ENCODE results near the gene FLCN.

- TF ChIP-seq, protein P1, sequence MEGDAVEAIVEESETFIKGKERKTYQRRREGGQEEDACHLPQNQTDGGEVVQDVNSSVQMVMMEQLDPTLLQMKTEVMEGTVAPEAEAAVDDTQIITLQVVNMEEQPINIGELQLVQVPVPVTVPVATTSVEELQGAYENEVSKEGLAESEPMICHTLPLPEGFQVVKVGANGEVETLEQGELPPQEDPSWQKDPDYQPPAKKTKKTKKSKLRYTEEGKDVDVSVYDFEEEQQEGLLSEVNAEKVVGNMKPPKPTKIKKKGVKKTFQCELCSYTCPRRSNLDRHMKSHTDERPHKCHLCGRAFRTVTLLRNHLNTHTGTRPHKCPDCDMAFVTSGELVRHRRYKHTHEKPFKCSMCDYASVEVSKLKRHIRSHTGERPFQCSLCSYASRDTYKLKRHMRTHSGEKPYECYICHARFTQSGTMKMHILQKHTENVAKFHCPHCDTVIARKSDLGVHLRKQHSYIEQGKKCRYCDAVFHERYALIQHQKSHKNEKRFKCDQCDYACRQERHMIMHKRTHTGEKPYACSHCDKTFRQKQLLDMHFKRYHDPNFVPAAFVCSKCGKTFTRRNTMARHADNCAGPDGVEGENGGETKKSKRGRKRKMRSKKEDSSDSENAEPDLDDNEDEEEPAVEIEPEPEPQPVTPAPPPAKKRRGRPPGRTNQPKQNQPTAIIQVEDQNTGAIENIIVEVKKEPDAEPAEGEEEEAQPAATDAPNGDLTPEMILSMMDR (conservative IDR thresholded peaks at IDR 0.05 in 1 of 2, IDR thresholded peaks at IDR 0.05 in 1 of 2; ENCODE audit: low read depth in 1 of 2, low read length in 2 of 2), result no peak
- no peak for TF ChIP-seq EZH2 (IDR thresholded peaks at IDR 0.05; ENCODE audit: low read length, missing control alignments)
Measured at GRCh38 chr17:17213775-17214174, 23.2 kb downstream of the FLCN start.
